Ectodermal cell (in vitro differentiated cells): ENCODE data around the gene NECAP2.
"Not testable (repeated sequence)": the region's sequence is repeated elsewhere in the genome, so short reads cannot be mapped to it uniquely, and the experiment has no call there.

Source experiments
- H3K27ac ChIP-seq: 2 replicates; pipeline ENCODE4 v1.7.0; 2013; ENCODE audit warnings: mild to moderate bottlenecking, low read depth, low read length; ENCODE audit not compliant: insufficient read depth, poor library complexity, severe bottlenecking
- H3K27me3 ChIP-seq: 2 replicates; pipeline ENCODE4 v1.7.0; 2013; ENCODE audit warnings: mild to moderate bottlenecking, low read length; ENCODE audit not compliant: insufficient read depth, control insufficient read depth, poor library complexity, severe bottlenecking
- H3K36me3 ChIP-seq: one replicate; pipeline ENCODE4 v1.7.0; 2013; ENCODE audit warnings: low read length; ENCODE audit not compliant: control insufficient read depth, insufficient read depth
- H3K4me1 ChIP-seq: one replicate; pipeline ENCODE4 v1.7.0; 2013; ENCODE audit warnings: low read length; ENCODE audit not compliant: control insufficient read depth, insufficient read depth
- H3K4me3 ChIP-seq: 2 replicates; pipeline ENCODE4 v1.7.0; 2013; ENCODE audit warnings: low read depth, low read length, control low read depth; ENCODE audit not compliant: insufficient read depth
- H3K9me3 ChIP-seq: 2 replicates; pipeline ENCODE4 v1.7.0; 2013; ENCODE audit warnings: mild to moderate bottlenecking, low read length, moderate library complexity; ENCODE audit not compliant: control insufficient read depth
- WGBS, 2 experiments: methylation state at CpG; one replicate each; pipeline ENCODE4 v1.1.7; 2013; ENCODE audit warnings: missing lambda C conversion rate in 2 of 2; 5-methylcytosine and 5-hydroxymethylcytosine counted together

The NECAP2 gene

GRCh38 chr1:16493731-16494130 lies 53.2 kb downstream of the NECAP2 start:
- H3K4me1 ChIP-seq, H3K9me3 ChIP-seq, H3K4me3 ChIP-seq, H3K36me3 ChIP-seq, H3K27ac ChIP-seq, H3K27me3 ChIP-seq: not testable (repeated sequence)
- 77 to 79% methylated on average over 9 of the region's 9 CpGs for WGBS, 2 experiments

DNA sequence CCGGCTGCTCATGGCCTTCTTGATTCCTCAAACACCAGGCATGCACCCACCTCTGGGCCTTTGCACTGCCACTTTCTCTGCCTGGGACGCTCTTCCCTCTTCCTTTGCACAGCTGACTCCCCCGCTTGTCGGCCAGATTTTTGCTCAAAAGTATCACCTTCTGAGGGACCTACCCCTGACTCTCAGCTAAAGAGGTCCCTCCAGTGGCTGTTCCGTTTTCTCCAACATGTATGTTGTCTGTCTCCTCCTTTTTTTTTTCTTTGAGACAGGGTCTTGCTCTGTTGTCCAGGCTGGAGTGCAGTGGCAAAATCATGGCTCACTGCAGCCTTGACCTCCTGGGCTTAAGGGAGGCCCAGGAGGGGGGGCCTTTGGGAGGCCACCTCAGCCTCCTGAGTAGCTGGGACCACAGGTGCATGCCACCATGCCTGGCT lies 57.0 kb downstream of the NECAP2 start:
- H3K27ac ChIP-seq, H3K27me3 ChIP-seq, H3K9me3 ChIP-seq, H3K36me3 ChIP-seq, H3K4me3 ChIP-seq, H3K4me1 ChIP-seq: not testable (repeated sequence)
- 81 to 84% methylated on average over 5 of the region's 5 CpGs for WGBS, 2 experiments

DNA sequence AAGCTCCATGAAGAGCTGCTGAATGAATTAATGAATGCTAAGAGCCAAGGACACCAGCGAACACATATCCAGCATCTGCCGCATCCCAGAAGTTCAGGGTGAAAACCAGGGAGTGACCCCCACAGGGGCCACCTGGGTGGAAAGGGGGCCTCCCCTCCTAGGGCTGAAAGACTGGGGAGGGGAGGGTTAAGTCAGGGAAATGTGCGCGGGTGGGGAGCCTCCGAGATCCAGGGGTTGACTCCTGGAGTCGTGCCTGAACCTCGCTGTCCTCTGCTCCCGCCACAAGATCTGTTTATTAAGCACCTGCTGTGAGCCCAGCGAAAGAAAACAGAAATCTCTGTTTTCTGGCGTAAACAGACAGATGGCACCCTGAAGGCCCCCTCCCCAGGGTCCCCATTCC lies 57.5 kb downstream of the NECAP2 start:
- H3K4me3 ChIP-seq: peak overlapping the region; percentile 60
- H3K36me3 ChIP-seq, H3K27ac ChIP-seq, H3K9me3 ChIP-seq, H3K4me1 ChIP-seq, H3K27me3 ChIP-seq: not testable (repeated sequence)
- 28 to 30% methylated on average over 10 of the region's 10 CpGs for whole genome bisulfite sequencing, 2 experiments

DNA sequence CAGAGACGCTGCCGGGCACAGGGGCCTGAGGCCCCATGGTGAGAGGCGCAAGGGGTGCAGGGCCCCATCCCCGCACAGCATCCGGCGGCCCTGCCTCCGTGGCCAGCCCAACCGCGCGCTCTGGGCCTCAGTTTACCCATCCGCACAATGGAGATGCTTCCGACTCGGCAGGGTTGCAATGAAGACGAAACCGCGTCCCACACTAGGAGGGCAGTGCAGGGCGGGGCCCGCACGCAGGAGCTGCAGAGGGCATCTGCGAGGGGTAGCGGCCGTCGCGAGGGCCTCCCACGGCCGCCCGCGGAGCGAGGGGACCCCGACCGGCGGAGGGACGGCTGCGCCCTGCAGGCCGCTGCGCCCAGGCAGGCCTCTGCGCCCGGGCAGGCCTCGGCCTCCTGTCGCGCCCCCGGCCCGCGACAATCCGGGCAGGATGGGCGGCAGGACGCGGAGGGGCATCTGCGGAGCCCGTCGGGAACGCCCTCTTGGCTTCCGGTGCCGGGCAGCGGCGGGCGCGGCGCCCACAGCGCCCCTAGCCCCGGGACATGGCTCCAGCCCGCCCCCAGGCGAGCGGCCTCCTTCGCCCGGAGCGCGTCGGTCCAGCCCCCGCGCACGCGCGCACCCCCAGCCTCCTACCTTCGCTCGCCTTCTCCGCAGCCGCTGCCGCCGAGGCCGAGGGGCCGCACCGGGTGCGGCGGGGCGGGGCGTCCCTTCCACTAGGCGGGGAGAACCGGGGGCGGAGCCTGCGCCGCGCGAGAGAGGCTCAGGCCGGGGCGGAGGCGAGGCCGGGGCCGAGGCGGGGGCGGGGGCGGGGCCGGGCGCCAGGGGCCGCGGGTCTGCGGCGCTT lies 58.3 kb downstream of the NECAP2 start:
- Histone ChIP-seq H3K4me1 (no peaks in the 10 kb centered on the region), H3K27me3 (no peaks in the 10 kb centered on the region), H3K4me3 (peak overlapping the region; percentile 60), H3K9me3 (no peaks in the 10 kb centered on the region), H3K27ac (peak overlapping the region; percentile 93), H3K36me3 (no peaks in the 10 kb centered on the region)
- 0 to 1% methylated on average over 108 of the region's 108 CpGs for WGBS, 2 experiments

DNA sequence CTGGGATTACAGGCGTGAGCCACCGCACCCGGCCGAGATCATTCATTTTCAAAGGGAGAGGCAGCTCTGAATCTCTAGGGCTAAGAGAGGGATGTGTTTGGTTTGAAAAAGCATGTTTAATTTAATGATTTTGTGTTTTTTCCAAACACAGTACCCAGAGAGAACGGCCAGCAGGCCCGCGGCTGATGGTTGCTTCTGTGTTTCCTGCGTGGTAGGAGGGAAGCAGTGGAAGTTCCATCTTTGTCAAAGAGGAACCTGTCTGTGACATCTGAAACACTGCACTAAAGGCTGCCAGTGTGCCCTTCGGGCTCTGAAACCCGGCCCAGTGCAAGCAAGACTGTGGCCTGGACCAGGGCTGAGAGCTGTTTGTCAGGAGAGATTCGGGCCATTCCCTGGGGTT lies 59.9 kb downstream of the NECAP2 start:
- WGBS, 2 experiments: 95% methylated on average over 11 of the region's 11 CpGs
- not testable (repeated sequence) for H3K36me3 ChIP-seq, H3K27me3 ChIP-seq, H3K4me3 ChIP-seq, H3K27ac ChIP-seq, H3K9me3 ChIP-seq, H3K4me1 ChIP-seq

GRCh38 chr1:16500975-16501374 lies 60.5 kb downstream of the NECAP2 start:
- not testable (repeated sequence) for H3K4me1 ChIP-seq, H3K4me3 ChIP-seq, H3K9me3 ChIP-seq, H3K36me3 ChIP-seq, H3K27ac ChIP-seq, H3K27me3 ChIP-seq
- 90 to 95% methylated on average over 5 of the region's 5 CpGs for WGBS, 2 experiments

GRCh38 chr1:16501446-16501845 lies 60.9 kb downstream of the NECAP2 start:
- H3K4me3 ChIP-seq, H3K27me3 ChIP-seq, H3K9me3 ChIP-seq, H3K36me3 ChIP-seq, H3K27ac ChIP-seq, H3K4me1 ChIP-seq: not testable (repeated sequence)
- WGBS, 2 experiments: 79 to 81% methylated on average over 8 of the region's 8 CpGs

GRCh38 chr1:16503494-16503893 lies 63.0 kb downstream of the NECAP2 start:
- H3K4me3 ChIP-seq: no peak overlapping the region
- no peaks in the 10 kb centered on the region for H3K4me1 ChIP-seq
- H3K36me3 ChIP-seq: no peaks in the 10 kb centered on the region
- H3K27ac ChIP-seq: no peak overlapping the region
- no peaks in the 10 kb centered on the region for H3K9me3 ChIP-seq
- no peaks in the 10 kb centered on the region for H3K27me3 ChIP-seq
- 100% methylated on average over 2 of the region's 2 CpGs; no CpG with 5 or more reads in 1 of the 2 experiments for WGBS, 2 experiments

DNA sequence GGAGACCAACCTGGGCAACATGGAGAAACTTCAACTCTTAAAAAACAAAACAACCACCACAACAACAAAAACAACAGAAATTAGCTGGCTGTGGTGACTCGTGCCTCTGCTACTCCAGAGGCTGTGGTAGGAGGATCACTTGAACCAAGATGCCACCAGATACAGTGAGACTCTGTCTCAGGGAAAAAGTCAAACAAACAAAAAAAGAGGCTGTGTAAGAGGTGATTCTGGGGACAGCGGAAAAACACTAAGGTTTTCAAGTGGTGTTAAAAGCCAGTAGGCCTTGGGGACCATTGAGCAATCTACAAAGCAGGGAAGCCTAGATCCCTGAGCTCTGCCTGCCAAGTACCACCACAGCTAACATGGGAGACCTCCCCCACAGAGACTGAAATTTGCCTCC lies 65.3 kb downstream of the NECAP2 start:
- H3K9me3 ChIP-seq, H3K27me3 ChIP-seq, H3K27ac ChIP-seq, H3K36me3 ChIP-seq, H3K4me3 ChIP-seq, H3K4me1 ChIP-seq: not testable (repeated sequence)
- 88 to 98% methylated on average over 2 of the region's 2 CpGs for WGBS, 2 experiments

DNA sequence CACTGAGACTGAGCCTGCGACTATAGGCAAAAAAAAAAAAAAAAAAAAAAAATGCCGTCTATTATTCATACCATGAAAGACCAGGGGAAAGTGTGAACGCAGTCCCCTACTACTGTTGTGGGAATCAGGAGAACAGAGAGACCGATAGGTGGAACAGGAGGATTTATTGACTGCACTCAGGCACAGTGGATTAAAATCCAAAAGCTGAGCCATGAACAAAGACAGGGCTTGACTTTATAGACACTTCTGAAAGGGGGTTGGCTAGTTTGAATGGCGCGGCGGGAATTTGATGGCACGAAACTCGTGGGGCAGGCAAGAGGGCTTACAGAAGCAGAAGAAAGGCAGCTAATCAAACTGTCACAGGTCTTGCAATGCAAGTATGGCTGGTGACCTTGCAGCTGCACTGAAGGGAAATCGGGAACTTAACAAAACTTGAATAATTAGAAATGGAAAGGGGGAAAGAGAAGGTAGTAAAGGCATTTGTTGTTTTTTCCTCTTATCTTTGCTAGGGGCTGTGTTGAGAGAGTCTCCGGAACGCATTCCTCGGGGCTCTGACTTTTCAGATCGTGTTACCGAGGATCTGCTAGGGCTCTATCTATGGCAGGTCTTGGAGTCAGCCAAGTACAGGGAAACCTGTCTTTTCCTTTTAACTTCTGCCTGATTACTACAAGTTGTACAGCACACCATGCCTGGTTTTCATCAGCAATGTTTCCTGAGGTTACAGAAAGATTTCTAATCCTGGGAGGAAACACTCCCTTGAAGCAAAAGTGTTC lies 66.0 kb downstream of the NECAP2 start:
- H3K4me3 ChIP-seq, H3K27ac ChIP-seq, H3K27me3 ChIP-seq, H3K36me3 ChIP-seq, H3K4me1 ChIP-seq, H3K9me3 ChIP-seq: not testable (repeated sequence)
- 80 to 81% methylated on average over 14 to 15 of the region's 15 CpGs for WGBS, 2 experiments
